Large intestine (tissue), 12 donors: ENCODE results near the gene LIN7B. TPM values are rescaled to one million over a fixed set of nuclear protein-coding genes. Genes with fewer than 3 reads are reported as not detected.

Experiments
- DNase-seq, 2 donors: peaks; one replicate each; pipeline versions ENCODE4 v3.0.0 to v3.0.0-alpha.2; 2013
- H3K27ac ChIP-seq: one replicate; pipeline ENCODE4 v1.5.1; 2013; ENCODE audit warnings: low read length
- H3K27me3 ChIP-seq: 2 replicates; pipeline ENCODE4 v1.6.1; 2013; ENCODE audit warnings: low read length; ENCODE audit not compliant: control insufficient read depth, insufficient read depth
- H3K36me3 ChIP-seq: 2 replicates; pipeline ENCODE4 v1.6.1; 2013; ENCODE audit warnings: low read length; ENCODE audit not compliant: control insufficient read depth, insufficient read depth
- H3K4me1 ChIP-seq: one replicate; pipeline ENCODE4 v1.6.1; 2013; ENCODE audit warnings: low read length; ENCODE audit not compliant: control insufficient read depth, insufficient read depth
- H3K4me3 ChIP-seq: one replicate; pipeline ENCODE4 v1.5.1; 2013; ENCODE audit warnings: low read length
- H3K9me3 ChIP-seq: one replicate; pipeline ENCODE4 v1.6.1; 2013; ENCODE audit warnings: mild to moderate bottlenecking, low read depth, low read length, moderate library complexity; ENCODE audit not compliant: control insufficient read depth
- WGBS: methylation state at CpG from one replicate; pipeline ENCODE4 v1.1.5; 2013; ENCODE audit warnings: low lambda C conversion rate; ENCODE audit not compliant: insufficient coverage; 5-methylcytosine and 5-hydroxymethylcytosine counted together
- long read RNA-seq, 11 donors: transcript quantifications; one replicate each; lab custom pipeline, GENCODE V29; 2026
- polyA plus RNA-seq: library from polyadenylated mRNA; unstranded; fragments of 120-200 nt; gene quantifications from one replicate; pipeline ENCODE4 v1.2.1, GENCODE V29; 2013

The LIN7B gene
- polyA plus RNA-seq, result 7.8 TPM
- long read RNA-seq, donor 1, partial matches to known transcripts, result 0 of 1 reads
- long read RNA-seq, donor 1, other reads (novel, unspliced or antisense), result 0 of 1 reads
- long read RNA-seq, donor 2, partial matches to known transcripts, result 0 of 4 reads
- long read RNA-seq, donor 2, other reads (novel, unspliced or antisense), result 0 of 4 reads
- long read RNA-seq, donor 3, partial matches to known transcripts, result 0 of 5 reads
- long read RNA-seq, donor 3, other reads (novel, unspliced or antisense), result 0 of 5 reads
- long read RNA-seq, donor 4, result 0 reads
- long read RNA-seq, donor 5, partial matches to known transcripts, result 0 of 4 reads
- long read RNA-seq, donor 5, other reads (novel, unspliced or antisense), result 0 of 4 reads
- long read RNA-seq, donor 6, partial matches to known transcripts, result 0 of 5 reads
- long read RNA-seq, donor 6, other reads (novel, unspliced or antisense), result 0 of 5 reads
- long read RNA-seq, donor 7, partial matches to known transcripts, result 5 of 8 reads
- long read RNA-seq, donor 7, other reads (novel, unspliced or antisense), result 0 of 8 reads
- long read RNA-seq, donor 8, partial matches to known transcripts, result 0 of 1 reads
- long read RNA-seq, donor 8, other reads (novel, unspliced or antisense), result 0 of 1 reads
- long read RNA-seq, donor 9, partial matches to known transcripts, result 5 of 7 reads
- long read RNA-seq, donor 9, other reads (novel, unspliced or antisense), result 0 of 7 reads
- long read RNA-seq, donor 10, partial matches to known transcripts, result 0 of 6 reads
- long read RNA-seq, donor 10, other reads (novel, unspliced or antisense), result 0 of 6 reads
- long read RNA-seq, donor 11, partial matches to known transcripts, result 0 of 2 reads
- long read RNA-seq, donor 11, other reads (novel, unspliced or antisense), result 0 of 2 reads

GRCh38 chr19:49113762-49114629, at the start of gene LIN7B:
TSS of gene LIN7B (plus strand) at chr19:49114370. CDS start at chr19:49114405, 35 bp downstream.
- Histone ChIP-seq H3K4me3 (peak within 1 kb of the TSS; percentile 73), H3K36me3 (peaks cover 10% of the 10 kb centered on the region), H3K27ac (peak within 1 kb of the TSS; percentile 67), H3K9me3 (no peaks in the 10 kb centered on the region), H3K4me1 (peaks cover 19% of the 10 kb centered on the region), H3K27me3 (no peaks in the 10 kb centered on the region)
- DNase-seq, result peak; percentile 67 to 79
- WGBS, result no CpG with 5 or more reads among the region's 66 CpGs

GRCh38 chr19:49064768-49065611, 49.2 kb upstream of the LIN7B start, which contains the start of gene NTF4:
TSS of gene NTF4 (minus strand) at chr19:49064818. CDS start at chr19:49061997, 2,821 bp downstream.
- Histone ChIP-seq H3K27me3 (peaks cover 81% of the 10 kb centered on the region), H3K36me3 (no peaks in the 10 kb centered on the region), H3K27ac (no peak within 1 kb of the TSS), H3K9me3 (peaks cover 5% of the 10 kb centered on the region), H3K4me1 (no peaks in the 10 kb centered on the region), H3K4me3 (no peak within 1 kb of the TSS)
- WGBS, result no CpG with 5 or more reads among the region's 53 CpGs
- DNase-seq, result no peak

GRCh38 chr19:49065905-49066512, 48.2 kb upstream of the LIN7B start:
- H3K27me3 ChIP-seq, result peaks cover 83% of the 10 kb centered on the region
- WGBS, result no CpG with 5 or more reads among the region's 13 CpGs

GRCh38 chr19:49067554-49067953, 46.6 kb upstream of the LIN7B start:
- H3K27me3 ChIP-seq, result peaks cover 81% of the 10 kb centered on the region
- no peak for DNase-seq
- no peak overlapping the region for H3K4me3 ChIP-seq
- H3K4me1 ChIP-seq, result no peaks in the 10 kb centered on the region
- no peaks in the 10 kb centered on the region for H3K36me3 ChIP-seq
- no peak overlapping the region for H3K27ac ChIP-seq
- H3K9me3 ChIP-seq, result peaks cover 9% of the 10 kb centered on the region
- no CpG with 5 or more reads among the region's 3 CpGs for WGBS

More at GRCh38 chr19:49065905-49066512, 48.2 kb upstream of the LIN7B start:
- Histone ChIP-seq H3K4me3 (no peak overlapping the region), H3K27ac (no peak overlapping the region), H3K36me3 (no peaks in the 10 kb centered on the region), H3K9me3 (peaks cover 13% of the 10 kb centered on the region), H3K4me1 (no peaks in the 10 kb centered on the region)
- no peak for DNase-seq

GRCh38 chr19:49069026-49069425, 45.1 kb upstream of the LIN7B start:
- WGBS, result no CpG with 5 or more reads among the region's 9 CpGs
- H3K4me1 ChIP-seq, result no peaks in the 10 kb centered on the region
- no peak overlapping the region for H3K27ac ChIP-seq
- H3K36me3 ChIP-seq, result no peaks in the 10 kb centered on the region
- peaks cover 14% of the 10 kb centered on the region for H3K9me3 ChIP-seq
- no peak overlapping the region for H3K4me3 ChIP-seq
- peaks cover 82% of the 10 kb centered on the region for H3K27me3 ChIP-seq
- DNase-seq, result no peak

GRCh38 chr19:49070416-49070815, 43.8 kb upstream of the LIN7B start:
- 80% methylated on average over 1 of the region's 21 CpGs for WGBS
- peaks cover 77% of the 10 kb centered on the region for H3K27me3 ChIP-seq

GRCh38 chr19:49071860-49072547, 42.2 kb upstream of the LIN7B start:
- peaks cover 14% of the 10 kb centered on the region for H3K9me3 ChIP-seq
- H3K4me3 ChIP-seq, result no peak overlapping the region
- no CpG with 5 or more reads among the region's 93 CpGs for WGBS
- DNase-seq, result no peak
- no peak overlapping the region for H3K27ac ChIP-seq
- H3K4me1 ChIP-seq, result no peaks in the 10 kb centered on the region
- H3K27me3 ChIP-seq, result peaks cover 62% of the 10 kb centered on the region
- no peaks in the 10 kb centered on the region for H3K36me3 ChIP-seq

More at GRCh38 chr19:49070416-49070815, 43.8 kb upstream of the LIN7B start:
- Histone ChIP-seq H3K4me1 (no peaks in the 10 kb centered on the region), H3K4me3 (no peak overlapping the region), H3K27ac (no peak overlapping the region), H3K9me3 (peaks cover 14% of the 10 kb centered on the region), H3K36me3 (no peaks in the 10 kb centered on the region)
- DNase-seq, result no peak

- no peak overlapping the region for H3K27ac ChIP-seq
- H3K36me3 ChIP-seq, result no peaks in the 10 kb centered on the region
- peaks cover 54% of the 10 kb centered on the region for H3K27me3 ChIP-seq
- H3K9me3 ChIP-seq, result peaks cover 14% of the 10 kb centered on the region
- 38% methylated on average over 2 of the region's 23 CpGs for WGBS
- H3K4me3 ChIP-seq, result no peak overlapping the region
- no peaks in the 10 kb centered on the region for H3K4me1 ChIP-seq
- no peak for DNase-seq
These were observed 40.4 kb upstream of the LIN7B start for GRCh38 chr19:49073514-49074378.
